K562 (cell line): ENCODE measurements around the gene GLYATL1.

ENCODE experiments used
- FOXJ3 ChIP-seq: sonication (generic); formaldehyde crosslinking; IDR thresholded peaks from 2 replicates; pipeline ENCODE4 v1.4.0; 2020; ENCODE audit warnings: mild to moderate bottlenecking, missing genetic modification reagents
- GTF2A2 ChIP-seq: IDR thresholded peaks from 2 replicates; pipeline ENCODE4 v1.6.1; 2016; ENCODE audit warnings: mild to moderate bottlenecking, missing genetic modification characterization, missing compliant biosample characterization

- TF ChIP-seq FOXJ3 (CRISPR knock-in tag) (no peak), GTF2A2 (no peak)
These were observed 39.9 kb downstream of the GLYATL1 start for GRCh38 chr11:58979222-58979621.
